A549 (cell line): ENCODE data around the gene GNAS-AS1. TPM values are rescaled to one million over a fixed set of nuclear protein-coding genes. Genes with fewer than 3 reads are reported as not detected.

Source experiments
- ATAC-seq, 2 experiments: fragments of 200-7000 bp in 1 of 2; fragments of >200 bp in 1 of 2; cut with Nextera tagmentation in 1 of 2; cut with Tn5 transposase in 1 of 2; 3 replicates each; pipeline versions ENCODE4 v1.8.0 to v1.9.1; 2018 to 2020; ENCODE audit warnings: mild to moderate bottlenecking in 1 of 2, moderate library complexity in 1 of 2
- CTCF ChIA-PET: fragments of 300-600 bp; sonication (Branson Sonifier 250); formaldehyde crosslinking; extraction: SDS; loops from one replicate; lab custom pipeline; 2021; ENCODE audit warnings: antibody characterized with exemption, inconsistent platforms; lab: Yijun Ruan, JAX
- POLR2A ChIA-PET: fragments of 350-600 bp; formaldehyde crosslinking; extraction: SDS; loops from one replicate; lab custom pipeline; 2021; ENCODE audit warnings: antibody characterized with exemption, inconsistent platforms; lab: Yijun Ruan, JAX
- DNase-seq, 2 experiments: peaks; one replicate each; pipeline versions ENCODE4 v3.0.0 to v3.0.0-alpha.2; 2011 to 2016; ENCODE audit warnings: low read depth in 1 of 2, low spot score in 1 of 2
- FAIRE-seq: peaks from 2 replicates; lab custom pipeline; 2011; peaks lifted over from hg19 to GRCh38; lab: Jason Lieb, UNC
- H3K27ac ChIP-seq, 2 experiments: fragments of >200 bp; sonication (Bioruptor Twin); formaldehyde crosslinking; 3 replicates each; pipeline ENCODE4 v1.5.1; 2016 to 2017
- H3K4me1 ChIP-seq: fragments of >200 bp; sonication (Bioruptor Twin); formaldehyde crosslinking; 3 replicates; pipeline ENCODE4 v1.6.1; 2016
- H3K4me2 ChIP-seq: fragments of >200 bp; sonication (Bioruptor Twin); formaldehyde crosslinking; 3 replicates; pipeline ENCODE4 v1.6.1; 2016
- H3K4me3 ChIP-seq: fragments of >200 bp; sonication (Bioruptor Twin); formaldehyde crosslinking; 3 replicates; pipeline ENCODE4 v1.5.1; 2016
- H3K9me3 ChIP-seq: fragments of >200 bp; sonication (Bioruptor Twin); formaldehyde crosslinking; 3 replicates; pipeline ENCODE4 v1.6.1; 2016
- BCL3 ChIP-seq: fragments of >200 bp; sonication (Bioruptor Twin); formaldehyde crosslinking; IDR thresholded peaks from 3 replicates; pipeline ENCODE4 v1.6.1; 2016
- CBX2 ChIP-seq: fragments of 200-600 bp; sonication (generic); IDR thresholded peaks from 2 replicates; pipeline ENCODE4 v1.6.1; 2016; ENCODE audit warnings: low read depth, mild to moderate bottlenecking, borderline replicate concordance
- CTCF ChIP-seq: fragments of >200 bp; sonication (Bioruptor Twin); formaldehyde crosslinking; IDR thresholded peaks from 3 replicates; pipeline ENCODE4 v1.5.1; 2016
- E2F6 ChIP-seq: IDR thresholded peaks from 2 replicates; pipeline ENCODE4 v1.6.1; 2012; ENCODE audit warnings: low read depth, borderline replicate concordance
- EHMT2 ChIP-seq: fragments of 200-600 bp; sonication (generic); IDR thresholded peaks from 2 replicates; pipeline ENCODE4 v1.6.1; 2016; ENCODE audit warnings: antibody characterized with exemption, low read depth, mild to moderate bottlenecking, moderate library complexity
- EP300 ChIP-seq, 2 experiments: fragments of >200 bp; sonication (Bioruptor Twin); formaldehyde crosslinking; IDR thresholded peaks; 2 replicates in 1 of 2; 3 replicates in 1 of 2; pipeline ENCODE4 v1.6.1; 2016 to 2017
- HEYL ChIP-seq: fragments of 250-450 bp; sonication (Bioruptor Pico); IDR thresholded peaks from 2 replicates; pipeline ENCODE4 v1.8.0; 2021; ENCODE audit warnings: mild to moderate bottlenecking, moderate library complexity
- HMGXB4 ChIP-seq: fragments of 250-450 bp; sonication (Bioruptor Pico); IDR thresholded peaks from 2 replicates; pipeline ENCODE4 v1.5.0; 2021; ENCODE audit warnings: mild to moderate bottlenecking, moderate library complexity, borderline replicate concordance
- HOXA7 ChIP-seq: fragments of 250-450 bp; sonication (Bioruptor Pico); IDR thresholded peaks from 2 replicates; pipeline ENCODE4 v1.5.0; 2020; ENCODE audit warnings: mild to moderate bottlenecking, moderate library complexity
- JUNB ChIP-seq: fragments of >200 bp; sonication (Bioruptor Twin); formaldehyde crosslinking; IDR thresholded peaks from 2 replicates; pipeline ENCODE4 v1.6.1; 2016
- PHF8 ChIP-seq: fragments of 200-600 bp; sonication (generic); IDR thresholded peaks from 2 replicates; pipeline ENCODE4 v1.6.1; 2016; ENCODE audit warnings: low read depth, mild to moderate bottlenecking, antibody characterized with exemption, moderate library complexity, borderline replicate concordance
- POLR2A ChIP-seq: IDR thresholded peaks from 2 replicates; pipeline ENCODE4 v1.6.1; 2012; ENCODE audit warnings: mild to moderate bottlenecking, low read length
- RAD21 ChIP-seq, 2 experiments: fragments of >200 bp in 1 of 2; sonication (Bioruptor Twin) in 1 of 2; formaldehyde crosslinking in 1 of 2; IDR thresholded peaks in 1 of 2; conservative IDR thresholded peaks in 1 of 2; 2 replicates in 1 of 2; 3 replicates in 1 of 2; pipeline ENCODE4 v1.6.1; 2012 to 2018; ENCODE audit warnings: inconsistent platforms in 1 of 2
- RCOR1 ChIP-seq: fragments of 150-350 bp; IDR thresholded peaks from 2 replicates; pipeline ENCODE4 v1.6.1; 2014; ENCODE audit warnings: antibody characterized with exemption, low read length, low read depth
- SMC3 ChIP-seq: fragments of >200 bp; sonication (Bioruptor Twin); formaldehyde crosslinking; IDR thresholded peaks from 3 replicates; pipeline ENCODE4 v1.6.1; 2018; ENCODE audit warnings: inconsistent platforms
- USF2 ChIP-seq: fragments of 450-650 bp; IDR thresholded peaks from 2 replicates; pipeline ENCODE4 v1.6.1; 2014; ENCODE audit warnings: antibody characterized with exemption
- ZNF302 ChIP-seq: fragments of 250-450 bp; sonication (Bioruptor Pico); IDR thresholded peaks from 2 replicates; pipeline ENCODE4 v1.9.0; 2021; ENCODE audit warnings: inconsistent platforms, mild to moderate bottlenecking, moderate library complexity
- ZSCAN20 ChIP-seq: fragments of 250-450 bp; sonication (Bioruptor Pico); IDR thresholded peaks from 2 replicates; pipeline ENCODE4 v1.8.0; 2022; ENCODE audit warnings: mild to moderate bottlenecking, moderate library complexity
- WGBS: methylation state at CpG from one replicate; pipeline ENCODE4 v1.1.6; 2017; ENCODE audit errors: missing lambda C conversion rate; 5-methylcytosine and 5-hydroxymethylcytosine counted together
- polyA plus RNA-seq, 4 experiments: library from polyadenylated mRNA; depleted of rRNA in 3 of 4; stranded (reverse); fragments of >200 nt; fragmentation: RNase III in 1 of 4; extraction: RNeasy Plus Mini Kit Qiagen cat#74134 plus additional on column Dnase treatment in 1 of 4; gene quantifications; 2 replicates in 3 of 4; 3 replicates in 1 of 4; pipeline ENCODE4 v1.2.3, GENCODE V29; 2011 to 2017

GNAS-AS1 gene
- polyA plus RNA-seq, 2 of the 4 experiments (the other 2 are of a cell fraction), result not detected

- Histone ChIP-seq H3K27ac (no peak overlapping the region), H3K4me1 (no peaks in the 10 kb centered on the region), H3K4me2 (no peak overlapping the region), H3K4me3 (no peak overlapping the region), H3K9me3 (no peaks in the 10 kb centered on the region)
- POLR2A ChIA-PET, result no interaction called here
- DNase-seq (no peak), FAIRE-seq (no peak), ATAC-seq (no peak)
- CTCF ChIA-PET, result interaction anchor here (0.8 to 3.3 kb wide), 5 partner anchors 10 to 621 kb away, joined by 4 to 11 read pairs (median 5); no protein-coding TSS in a partner anchor
- 85% methylated on average over 1 of the region's 1 CpG for WGBS
- TF ChIP-seq E2F6 (no peak), CBX2 (no peak), EHMT2 (no peak), HEYL (CRISPR knock-in tag) (no peak), HOXA7 (no peak), ZSCAN20 (CRISPR knock-in tag) (no peak)
These were observed 23.8 kb upstream of the GNAS-AS1 start for GRCh38 chr20:58874469-58874868.

GRCh38 chr20:58871533-58872102 lies 20.9 kb upstream of the GNAS-AS1 start:
- CTCF ChIA-PET, result interaction anchor here (0.6 to 3.6 kb wide), 14 partner anchors 10 to 624 kb away, joined by 3 to 56 read pairs (median 6); partner anchors contain the start of genes ATP5F1E and GNAS
- FAIRE-seq, result no peak
- DNase-seq, result no peak
- Histone ChIP-seq H3K4me3 (no peak overlapping the region), H3K9me3 (no peaks in the 10 kb centered on the region), H3K4me1 (no peaks in the 10 kb centered on the region), H3K27ac (no peak overlapping the region), H3K4me2 (no peak overlapping the region)
- POLR2A ChIA-PET, result no interaction called here
- no peak for ATAC-seq
- 50% methylated on average over 7 of the region's 8 CpGs for WGBS
- TF ChIP-seq EP300 (IDR thresholded peaks at IDR 0.05) (no peak), PHF8 (no peak), ZNF302 (no peak), BCL3 (no peak), HMGXB4 (no peak), EHMT2 (no peak), RCOR1 (no peak)

- Histone ChIP-seq H3K4me2 (no peak overlapping the region), H3K9me3 (no peaks in the 10 kb centered on the region), H3K4me1 (no peaks in the 10 kb centered on the region), H3K27ac (no peak overlapping the region), H3K4me3 (no peak overlapping the region)
- ChIA-PET POLR2A (interaction anchor here (1.0 to 1.6 kb wide), 3 partner anchors 111 to 352 kb away, joined by 3 to 7 read pairs (median 4); partner anchors contain the start of gene ATP5F1E), CTCF (interaction anchor here (0.5 to 3.6 kb wide), 50 partner anchors 9 to 649 kb away, joined by 3 to 56 read pairs (median 4); partner anchors contain the start of gene GNAS)
- FAIRE-seq (no peak), DNase-seq (peak; percentile 63 to 78), ATAC-seq (peak; percentile 93 to 98)
- 54% methylated on average over 7 of the region's 7 CpGs for WGBS
- no peak for TF ChIP-seq POLR2A
- no peak for TF ChIP-seq HMGXB4
- no peak for TF ChIP-seq HEYL (CRISPR knock-in tag)
- TF ChIP-seq RAD21 (conservative IDR thresholded peaks at IDR 0.05 in 1 of 2, IDR thresholded peaks at IDR 0.05 in 1 of 2), result peak; percentile 88 to 89
- peak; percentile 96 for TF ChIP-seq SMC3
- peak; percentile 85 for TF ChIP-seq CTCF
- TF ChIP-seq USF2, result no peak
- TF ChIP-seq JUNB, result no peak
These were observed 19.8 kb upstream of the GNAS-AS1 start for GRCh38 chr20:58870293-58871014.
